ENCODE measurements around the gene GMNC.
A peak's percentile ranks its signal among the peaks of the same experiment; 100 is the strongest.

Gene GMNC

DNA sequence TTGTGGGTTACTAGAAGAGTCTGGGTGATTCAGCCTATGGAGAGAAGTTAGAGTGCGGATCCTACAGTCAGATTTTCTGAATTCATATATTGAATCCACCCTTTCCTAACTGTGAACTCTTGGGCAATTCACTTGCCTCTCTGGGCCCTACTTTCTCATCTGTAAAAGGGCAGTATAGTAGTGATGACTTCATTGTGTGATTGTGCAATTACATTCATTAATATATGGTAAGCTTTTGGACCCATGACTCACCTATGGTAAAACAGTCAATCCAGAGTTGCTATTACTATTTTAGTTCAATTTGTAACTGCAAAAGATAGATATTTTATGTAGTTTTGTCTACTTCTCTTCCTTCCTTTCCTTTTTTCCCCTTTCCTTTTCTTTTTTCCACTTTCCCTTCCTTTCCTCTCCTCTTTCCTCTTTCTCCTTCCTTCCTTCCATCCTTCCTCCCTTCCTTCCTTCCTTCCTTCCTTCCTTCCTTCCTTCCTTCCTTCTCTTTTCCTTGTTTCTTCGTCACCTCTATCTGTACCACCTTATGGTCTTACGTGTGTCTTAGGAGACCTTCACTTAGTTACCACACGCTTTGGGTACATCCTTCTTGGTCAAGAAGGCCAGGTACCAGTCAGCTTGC lies 37.0 kb downstream of the GMNC start:
- no peak for FAIRE-seq
- TF ChIP-seq, protein P1, sequence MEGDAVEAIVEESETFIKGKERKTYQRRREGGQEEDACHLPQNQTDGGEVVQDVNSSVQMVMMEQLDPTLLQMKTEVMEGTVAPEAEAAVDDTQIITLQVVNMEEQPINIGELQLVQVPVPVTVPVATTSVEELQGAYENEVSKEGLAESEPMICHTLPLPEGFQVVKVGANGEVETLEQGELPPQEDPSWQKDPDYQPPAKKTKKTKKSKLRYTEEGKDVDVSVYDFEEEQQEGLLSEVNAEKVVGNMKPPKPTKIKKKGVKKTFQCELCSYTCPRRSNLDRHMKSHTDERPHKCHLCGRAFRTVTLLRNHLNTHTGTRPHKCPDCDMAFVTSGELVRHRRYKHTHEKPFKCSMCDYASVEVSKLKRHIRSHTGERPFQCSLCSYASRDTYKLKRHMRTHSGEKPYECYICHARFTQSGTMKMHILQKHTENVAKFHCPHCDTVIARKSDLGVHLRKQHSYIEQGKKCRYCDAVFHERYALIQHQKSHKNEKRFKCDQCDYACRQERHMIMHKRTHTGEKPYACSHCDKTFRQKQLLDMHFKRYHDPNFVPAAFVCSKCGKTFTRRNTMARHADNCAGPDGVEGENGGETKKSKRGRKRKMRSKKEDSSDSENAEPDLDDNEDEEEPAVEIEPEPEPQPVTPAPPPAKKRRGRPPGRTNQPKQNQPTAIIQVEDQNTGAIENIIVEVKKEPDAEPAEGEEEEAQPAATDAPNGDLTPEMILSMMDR (IDR thresholded peaks at IDR 0.05; ENCODE audit: insufficient read depth, missing control alignments), result no peak
- no peak for DNase-seq (ENCODE audit: insufficient read length, low spot score)

DNA sequence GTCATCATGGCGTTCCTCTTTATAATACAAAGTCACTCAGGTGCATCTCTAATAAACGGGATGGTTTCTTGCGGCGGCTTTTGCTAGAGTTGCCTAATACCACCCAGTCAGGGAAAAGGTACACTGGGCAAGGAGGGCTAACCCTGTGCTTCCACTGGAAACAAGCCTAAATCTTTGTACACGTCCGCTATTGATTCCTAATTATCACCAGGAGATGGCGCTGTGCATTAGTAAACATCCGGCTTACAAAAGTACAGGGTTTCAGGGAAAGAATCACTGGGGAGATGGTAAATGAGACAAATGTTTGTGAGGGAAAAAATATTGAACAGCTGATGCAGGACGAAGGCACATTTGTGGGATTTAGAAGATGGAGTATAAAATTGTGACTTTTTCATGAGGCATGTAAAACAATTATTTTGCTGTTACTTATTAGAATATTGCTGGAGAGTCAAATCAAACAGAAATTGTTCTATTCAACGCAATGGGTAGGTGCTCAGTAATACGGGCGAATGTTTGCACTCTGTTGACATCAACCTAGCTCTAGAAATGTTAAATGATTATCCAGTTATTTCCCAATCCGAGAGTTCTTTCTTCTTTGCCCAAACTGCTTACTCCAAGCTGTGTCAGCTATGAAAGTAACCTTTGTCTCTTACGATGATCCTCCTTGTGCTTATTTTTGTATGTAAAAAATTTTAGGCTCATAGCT lies 50.6 kb downstream of the GMNC start:
- FAIRE-seq (peak; percentile 56), DNase-seq (ENCODE audit: insufficient read length, low spot score) (peak; percentile 10)
- TF ChIP-seq, protein P1 (IDR thresholded peaks at IDR 0.05; ENCODE audit: insufficient read depth, missing control alignments), result peak; percentile 87

DNA sequence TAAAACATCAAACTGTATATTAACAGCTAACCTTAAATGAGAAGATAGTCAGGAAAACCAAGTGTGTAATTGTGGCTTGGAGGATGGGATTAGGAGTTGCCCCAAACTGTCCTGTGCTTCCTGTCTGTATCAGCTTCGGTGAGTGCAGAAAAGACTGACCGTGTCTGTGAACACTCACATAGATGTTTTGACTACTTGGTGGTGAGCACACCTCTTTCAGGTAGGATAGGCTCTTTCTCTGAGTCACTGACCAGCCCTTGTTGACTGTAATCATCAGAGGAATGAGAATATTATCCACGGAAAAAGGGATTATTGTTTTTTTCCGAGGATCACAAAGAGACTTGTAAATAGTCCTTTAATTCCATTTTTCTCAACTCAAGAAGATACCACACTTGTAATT lies 51.5 kb downstream of the GMNC start:
- FAIRE-seq, result no peak
- DNase-seq (ENCODE audit: insufficient read length, low spot score), result no peak
- TF ChIP-seq, protein P1 (IDR thresholded peaks at IDR 0.05; ENCODE audit: insufficient read depth, missing control alignments), result no peak

DNA sequence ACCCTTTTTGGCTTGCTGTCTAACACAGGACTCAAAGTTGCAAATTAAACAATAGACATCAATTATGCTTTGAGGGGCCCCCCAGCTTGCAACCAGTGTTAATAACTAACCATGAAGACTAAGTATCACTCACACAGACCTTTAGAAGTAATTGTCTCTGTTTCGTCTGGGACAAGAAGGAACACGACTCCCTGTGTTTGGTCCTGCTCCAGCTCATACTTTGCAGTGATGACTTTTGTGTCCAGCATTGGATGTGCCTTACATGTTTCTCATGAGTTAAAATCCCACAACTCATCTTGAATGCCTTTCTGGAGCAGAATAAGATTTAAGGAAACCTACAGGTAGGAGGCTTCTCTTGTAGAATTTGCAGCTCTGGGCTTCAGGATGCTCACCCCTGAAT lies 53.1 kb downstream of the GMNC start:
- TF ChIP-seq, protein P1 (IDR thresholded peaks at IDR 0.05; ENCODE audit: insufficient read depth, missing control alignments), result no peak
- DNase-seq (ENCODE audit: insufficient read length, low spot score) (no peak), FAIRE-seq (no peak)

DNA sequence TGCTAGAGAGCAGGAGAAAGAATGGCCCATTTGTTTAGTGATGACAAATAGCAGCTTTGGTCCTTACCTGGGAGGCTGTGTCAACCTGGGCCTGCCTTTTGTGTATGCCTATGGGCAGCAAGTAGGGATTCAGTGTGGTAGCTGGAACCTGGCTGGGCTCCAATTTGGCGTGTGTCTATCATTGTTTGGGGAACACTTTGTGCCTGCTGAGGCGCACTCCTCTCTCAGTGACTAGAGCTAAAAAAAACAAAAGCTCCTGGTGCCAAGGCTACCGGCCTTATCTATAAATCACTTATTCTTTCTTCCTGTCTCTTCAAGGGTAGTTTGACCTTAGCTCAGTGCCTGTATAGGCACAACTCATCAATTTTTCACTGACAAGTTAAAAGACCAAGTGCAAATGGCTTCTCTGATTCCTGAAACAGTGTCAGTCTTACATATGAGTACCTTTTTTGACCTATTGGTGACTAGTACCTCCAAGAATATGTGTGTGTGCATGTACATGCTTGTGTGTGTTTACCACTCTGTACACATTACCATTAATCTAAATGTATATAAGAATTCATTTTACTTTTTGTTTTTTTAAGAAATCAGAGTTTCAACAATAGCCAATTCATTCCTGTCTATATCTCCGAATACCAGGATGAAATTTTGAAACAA lies 54.6 kb downstream of the GMNC start:
- FAIRE-seq (no peak), DNase-seq (ENCODE audit: insufficient read length, low spot score) (no peak)

More for the DNA sequence above, 54.6 kb downstream of the GMNC start:
- TF ChIP-seq, protein P1 (IDR thresholded peaks at IDR 0.05; ENCODE audit: insufficient read depth, missing control alignments), result no peak
